NOMO-1 treated with dmso at 0.1 percent for 144 hours (cell line): ENCODE measurements around the gene LIMCH1.
"Not testable (repeated sequence)": the region's sequence is repeated elsewhere in the genome, so short reads cannot be mapped to it uniquely, and the experiment has no call there.

Experiments used
- DNase-seq: peaks from one replicate; lab custom pipeline; 2025; ENCODE audit not compliant: unreplicated experiment; lab: John Stamatoyannopoulos, UW

The LIMCH1 gene

DNA sequence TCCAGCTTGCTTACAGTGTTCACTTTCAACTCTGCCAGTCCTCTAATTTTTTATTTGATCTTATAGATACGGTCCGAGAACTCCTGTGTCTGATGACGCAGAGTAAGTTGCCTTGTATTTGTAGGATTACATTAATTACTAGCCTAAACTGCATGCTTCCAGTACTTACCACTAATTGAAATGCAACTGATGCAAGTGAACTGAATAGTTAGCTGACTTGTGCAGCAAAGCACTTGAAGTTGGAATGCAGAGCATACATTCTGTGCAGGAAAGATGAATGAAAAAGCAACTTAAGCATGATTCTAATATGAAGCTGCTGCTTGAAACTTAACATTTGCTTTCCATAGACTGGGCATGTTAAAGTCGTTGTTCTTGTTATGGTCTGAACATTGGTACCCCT is 100.9 kb downstream of the LIMCH1 start:
- no peak for DNase-seq

DNA sequence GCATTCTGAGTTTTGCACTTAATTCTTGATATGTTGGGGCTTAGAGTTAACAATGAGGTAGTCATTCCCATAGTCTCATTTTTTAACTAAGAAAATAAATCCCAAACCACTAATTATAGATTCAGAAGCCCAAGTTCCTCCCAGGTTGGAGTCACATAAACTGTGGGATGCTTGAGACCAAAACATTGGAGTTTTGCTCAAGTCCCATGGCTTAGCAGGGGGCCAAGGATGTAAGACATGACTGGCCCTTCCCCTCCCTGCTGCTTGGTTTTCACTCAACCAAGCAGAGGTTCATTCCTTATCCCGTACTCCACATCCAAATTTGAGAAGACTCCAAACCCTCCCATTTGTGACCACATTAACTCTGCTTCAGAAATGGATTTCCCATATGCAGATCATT is 101.3 kb downstream of the LIMCH1 start:
- no peak for DNase-seq

DNA sequence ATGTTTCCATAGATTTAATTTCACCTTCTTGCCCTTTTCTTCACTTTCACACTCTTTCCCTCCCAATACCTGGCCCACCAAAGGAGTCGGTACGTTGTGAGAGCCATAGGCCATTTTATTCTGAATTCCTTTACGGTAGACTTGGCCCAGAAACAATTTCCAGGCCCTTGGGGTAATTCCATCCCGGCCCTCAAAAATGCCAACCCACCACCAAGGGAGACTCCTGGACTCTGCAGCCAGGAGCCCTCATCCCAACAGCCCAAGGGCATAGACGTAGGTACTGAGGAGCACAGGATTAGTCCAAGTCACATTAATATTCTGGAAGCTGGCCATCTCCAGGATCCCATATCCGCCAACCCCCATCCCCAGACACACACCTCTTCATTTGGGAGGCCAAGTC is 102.9 kb downstream of the LIMCH1 start:
- no peak for DNase-seq

- DNase-seq = not testable (repeated sequence)
These were observed 104.8 kb downstream of the LIMCH1 start for GRCh38 chr4:41642746-41643145.

DNA sequence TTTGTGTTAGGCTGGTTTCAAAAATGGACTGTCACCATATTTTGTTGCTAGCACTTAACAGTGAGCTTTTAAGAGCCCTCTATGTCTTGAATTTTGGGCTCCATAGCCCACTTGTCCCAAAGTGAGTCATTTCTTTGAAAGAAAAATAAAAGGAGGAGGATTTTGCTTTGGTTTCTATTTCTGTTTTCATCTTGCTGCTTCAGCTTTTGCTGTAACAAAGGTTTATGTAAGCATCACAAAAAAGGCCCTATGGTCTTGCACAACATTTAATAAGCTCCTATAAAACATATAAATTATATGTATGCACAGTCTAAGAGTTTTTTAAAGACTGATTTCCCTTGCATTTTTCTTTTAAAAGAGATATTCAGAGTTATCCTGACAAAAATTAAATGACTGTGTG is 105.4 kb downstream of the LIMCH1 start:
- DNase-seq = no peak

DNA sequence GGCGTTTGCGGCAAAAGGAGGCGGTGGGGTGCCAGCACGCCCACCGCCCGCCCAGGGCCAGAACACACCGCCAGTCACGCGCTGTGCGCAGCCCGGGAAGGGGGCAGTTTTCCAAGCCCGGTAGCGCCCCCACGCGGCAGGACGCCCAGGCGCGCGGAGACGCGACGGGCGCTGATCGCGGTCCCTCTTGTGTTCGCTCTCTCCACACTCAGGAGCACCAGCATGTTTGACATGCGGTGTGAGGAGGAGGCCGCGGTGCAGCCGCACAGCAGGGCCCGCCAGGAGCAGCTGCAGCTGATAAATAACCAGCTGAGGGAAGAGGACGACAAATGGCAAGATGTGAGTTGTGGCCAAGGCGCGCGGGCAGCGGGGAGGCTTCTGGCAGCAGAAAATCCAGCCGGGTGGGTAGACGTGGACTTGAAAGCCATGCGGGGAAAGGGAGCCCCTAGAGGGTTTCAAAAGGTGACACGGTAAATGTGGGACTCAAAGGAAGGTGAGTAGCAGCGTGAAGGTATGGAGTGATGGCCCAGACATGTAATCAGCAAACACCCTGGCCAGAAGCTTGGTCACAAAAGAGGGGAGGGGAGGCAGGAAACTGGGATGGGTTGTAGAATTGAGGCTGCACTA is 106.4 kb downstream of the LIMCH1 start:
- no peak for DNase-seq

- DNase-seq = no peak
These were observed 106.9 kb downstream of the LIMCH1 start for GRCh38 chr4:41644915-41645295.

- DNase-seq = no peak
These were observed 107.9 kb downstream of the LIMCH1 start for GRCh38 chr4:41645728-41646390.

DNA sequence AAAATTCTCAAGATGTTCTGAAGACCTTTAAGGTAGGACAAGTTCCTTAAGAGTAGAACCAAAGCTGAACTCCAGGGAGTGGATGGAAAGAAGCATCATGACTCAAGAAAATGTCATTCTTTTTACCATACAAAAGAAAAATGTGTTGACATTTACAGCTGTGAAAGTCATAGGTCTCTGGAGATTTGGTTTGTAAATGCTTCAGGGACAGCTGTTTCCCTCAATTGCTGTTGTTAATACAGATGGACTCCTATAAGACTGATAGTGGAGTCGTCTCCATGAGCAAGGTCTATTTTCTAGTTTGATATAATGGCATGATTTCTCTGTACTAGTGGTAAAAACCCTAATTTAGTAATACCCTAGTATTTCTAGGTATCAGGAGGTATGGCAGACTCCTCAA is 108.9 kb downstream of the LIMCH1 start:
- DNase-seq = no peak

DNA sequence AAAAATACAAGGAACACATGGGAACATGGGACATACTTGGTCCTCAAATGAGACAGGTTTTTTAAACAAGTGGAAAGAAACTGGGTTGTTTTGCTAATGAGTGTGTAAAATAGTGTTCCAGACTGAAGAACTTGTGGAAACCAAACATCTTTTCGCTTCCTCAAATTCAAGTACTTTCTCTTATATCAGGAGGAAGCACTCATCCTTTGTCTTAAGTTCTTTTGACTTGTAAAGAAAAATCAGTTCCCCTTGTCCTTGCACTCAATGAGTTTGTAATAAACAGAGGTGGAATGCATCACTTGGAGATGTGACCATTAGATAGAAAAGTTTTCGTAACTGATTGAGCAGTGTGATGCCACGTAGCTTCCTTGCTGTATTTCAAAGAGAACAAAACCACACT is 109.4 kb downstream of the LIMCH1 start:
- DNase-seq = no peak

- DNase-seq = not testable (repeated sequence)
These were observed 113.2 kb downstream of the LIMCH1 start for GRCh38 chr4:41651150-41651549.

DNA sequence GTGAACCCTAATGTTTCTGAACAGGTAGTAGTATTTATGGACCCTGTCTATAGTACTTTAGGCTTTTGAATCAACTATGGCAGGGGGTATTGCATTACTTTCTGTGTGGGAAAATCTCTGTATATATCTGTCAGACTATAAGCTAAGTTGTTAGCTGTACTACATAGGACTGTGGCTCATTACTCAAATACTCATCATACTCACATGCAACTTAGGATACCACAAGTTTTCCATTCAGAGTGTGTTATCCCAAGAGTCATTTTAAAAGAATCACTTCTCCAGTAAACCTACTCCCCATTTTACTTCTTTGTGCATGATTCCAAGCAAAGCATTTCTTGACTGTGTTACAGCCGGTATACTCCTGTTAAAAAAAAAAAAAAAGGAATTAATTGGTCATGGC is 115.0 kb downstream of the LIMCH1 start:
- DNase-seq = no peak

DNA sequence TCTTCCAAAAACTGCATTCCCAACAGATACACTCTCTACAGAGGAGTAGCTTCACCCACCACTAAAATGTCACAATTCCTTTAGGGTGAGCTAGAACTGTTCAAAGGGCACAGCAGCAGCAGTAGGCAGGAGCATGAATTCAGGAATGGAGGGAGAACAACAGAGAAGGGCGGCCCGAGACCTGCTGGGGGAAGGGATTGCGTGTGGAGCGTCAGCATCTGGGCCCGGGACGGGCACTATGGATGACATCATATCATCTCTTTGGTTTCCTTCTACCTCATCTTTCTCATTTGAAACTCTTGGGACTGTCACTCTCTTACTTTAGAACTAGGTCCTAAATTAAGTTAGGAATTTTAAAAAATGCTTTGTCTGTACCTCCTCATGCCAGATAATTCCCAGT is 115.6 kb downstream of the LIMCH1 start:
- no peak for DNase-seq

DNA sequence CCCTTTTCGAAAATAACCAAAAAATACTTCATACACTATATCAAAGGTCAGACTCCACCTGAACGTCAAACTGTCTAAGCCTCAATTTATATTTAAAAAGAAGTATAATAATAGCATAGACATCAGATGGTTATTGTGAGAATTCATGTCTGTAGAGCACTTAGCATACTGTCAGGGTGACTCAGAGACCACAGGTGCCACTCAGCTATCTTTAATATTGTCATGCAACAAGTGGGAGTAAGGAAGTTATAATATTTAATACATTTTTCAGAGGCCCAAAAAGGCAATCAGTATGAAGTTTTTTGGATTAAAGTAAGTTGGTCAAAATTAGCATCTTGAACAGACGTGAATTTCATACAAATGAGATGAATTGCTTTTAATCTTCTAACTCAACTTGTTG is 117.2 kb downstream of the LIMCH1 start:
- DNase-seq = no peak

- no peak for DNase-seq
These were observed 118.1 kb downstream of the LIMCH1 start for GRCh38 chr4:41656106-41656505.

DNA sequence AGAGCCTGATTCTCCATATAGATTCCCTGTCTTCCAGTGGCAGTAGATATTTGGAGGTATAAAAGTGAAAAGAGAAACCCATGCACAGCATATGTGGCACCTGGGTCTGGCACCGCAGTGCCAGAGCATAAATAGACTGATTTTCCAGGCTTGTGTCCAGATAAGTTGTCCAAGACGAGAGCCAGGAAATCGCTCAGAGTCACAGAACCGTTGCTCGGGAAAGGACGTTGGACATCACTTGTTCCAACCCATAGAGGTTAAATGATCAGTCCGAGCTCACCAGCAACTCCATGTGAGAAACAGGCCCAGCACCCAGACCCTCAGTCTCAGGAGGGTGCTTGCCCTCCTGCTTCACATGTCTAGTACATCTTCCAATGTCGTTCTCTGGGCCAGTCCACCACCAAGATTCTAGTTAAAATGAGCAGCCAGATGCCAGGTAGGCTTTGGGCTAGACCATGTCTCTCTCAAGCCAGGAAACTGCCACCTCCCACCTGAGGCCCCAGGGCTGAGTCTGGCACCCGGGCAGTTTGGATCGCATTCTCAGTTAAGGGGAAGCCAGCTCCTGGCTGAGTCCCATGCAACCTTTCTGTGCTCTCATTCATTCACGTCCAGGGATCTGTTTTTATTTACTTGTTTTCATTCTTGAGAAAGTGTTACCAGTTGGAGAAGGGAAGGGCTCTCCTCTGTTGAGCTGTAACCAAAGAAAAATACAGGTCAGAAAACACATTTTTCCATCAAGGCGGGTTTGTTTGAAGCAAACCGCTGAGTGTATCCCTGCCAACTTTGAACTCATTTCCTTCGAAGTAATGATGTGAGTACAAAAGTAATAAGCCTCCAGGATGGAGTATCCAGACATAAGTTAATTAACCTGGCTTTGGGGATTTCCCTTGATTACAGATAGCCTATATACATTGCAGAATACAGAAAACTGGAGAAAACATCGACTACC is 118.9 kb downstream of the LIMCH1 start:
- DNase-seq = no peak

DNA sequence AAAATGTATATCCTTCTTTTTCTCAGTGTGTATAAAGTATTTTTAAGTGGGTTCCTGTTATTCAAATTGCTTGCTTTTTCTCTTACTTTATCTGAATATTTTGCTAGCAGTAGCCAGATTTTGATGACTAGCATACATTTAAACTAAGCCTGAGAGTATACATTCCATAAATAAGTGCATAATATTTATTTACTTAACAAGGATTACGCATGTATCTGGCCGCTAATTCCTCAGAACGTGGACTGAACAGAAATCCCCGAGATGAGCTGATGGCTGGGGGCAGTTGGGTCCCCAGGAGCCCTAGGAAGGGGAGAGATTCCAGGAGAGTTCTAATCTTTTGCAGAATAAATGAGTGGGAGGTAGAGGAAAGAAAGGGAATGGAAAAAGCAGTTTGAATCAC is 119.6 kb downstream of the LIMCH1 start:
- no peak for DNase-seq

DNA sequence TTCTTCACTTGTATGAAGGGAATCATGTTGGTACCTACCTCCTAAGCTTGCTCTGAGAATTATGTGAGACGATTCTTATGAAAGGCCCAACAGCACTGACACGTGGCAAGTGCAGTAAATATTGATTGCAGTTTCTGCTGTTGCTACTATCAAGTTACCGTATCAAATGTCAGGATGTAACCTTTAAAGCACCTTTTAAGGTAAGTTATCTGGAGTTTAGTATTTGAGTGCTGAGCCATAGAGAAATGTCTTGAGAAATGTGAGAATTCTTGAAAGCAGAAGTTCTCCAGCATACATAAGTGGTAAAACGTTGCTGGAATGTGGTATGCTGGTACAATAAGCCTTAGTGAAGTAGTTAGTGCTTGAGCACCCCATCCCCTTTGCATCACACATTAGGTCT is 120.2 kb downstream of the LIMCH1 start:
- DNase-seq = no peak

DNA sequence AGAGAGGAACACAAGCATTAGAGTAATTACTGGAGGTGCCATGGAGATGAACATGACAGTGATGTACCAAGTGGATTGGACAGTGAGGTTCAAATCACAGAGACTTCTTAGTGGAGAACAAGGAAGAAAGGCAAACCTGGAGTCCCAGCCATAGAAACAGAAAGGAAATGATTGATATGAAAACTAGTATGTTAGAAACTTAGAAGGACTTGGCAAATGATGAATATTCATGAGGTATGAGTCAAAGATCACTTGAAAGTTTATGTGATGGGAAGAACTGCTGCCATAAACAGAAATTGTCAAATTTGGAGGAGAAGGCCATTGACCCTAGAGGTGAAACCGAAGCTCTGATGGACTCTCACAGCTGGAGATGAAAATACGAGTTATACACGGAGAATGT is 122.4 kb downstream of the LIMCH1 start:
- no peak for DNase-seq

DNA sequence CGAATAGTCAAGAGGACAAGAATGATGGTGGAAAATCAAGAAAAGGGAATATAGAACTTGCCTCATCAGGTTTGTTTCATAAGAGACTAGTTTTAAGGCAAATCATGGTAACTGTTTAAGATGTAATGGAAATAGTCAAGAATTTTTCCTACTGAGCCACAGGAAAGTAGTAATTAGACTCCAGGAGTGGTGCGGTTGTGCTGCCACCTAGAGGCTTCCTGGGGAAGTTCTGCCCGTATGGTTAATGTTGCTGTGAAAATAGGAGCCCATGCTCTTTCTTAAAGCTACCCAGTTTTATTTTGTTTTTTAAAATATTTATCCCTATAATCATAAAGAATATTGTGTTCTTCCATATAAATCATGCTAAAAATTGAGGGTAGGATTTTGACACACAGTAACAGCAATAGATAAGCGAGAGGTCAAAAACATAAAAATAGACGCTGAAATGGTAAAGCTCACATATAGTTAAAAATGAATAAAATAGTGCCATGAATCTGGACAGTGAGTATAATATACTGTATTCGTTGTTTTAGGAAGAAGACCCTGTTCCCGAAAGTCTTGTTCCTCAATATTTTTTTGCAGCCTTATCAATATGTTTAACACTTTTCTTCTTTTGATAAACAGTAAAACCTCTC is 123.6 kb downstream of the LIMCH1 start:
- DNase-seq = peak; percentile 17

DNA sequence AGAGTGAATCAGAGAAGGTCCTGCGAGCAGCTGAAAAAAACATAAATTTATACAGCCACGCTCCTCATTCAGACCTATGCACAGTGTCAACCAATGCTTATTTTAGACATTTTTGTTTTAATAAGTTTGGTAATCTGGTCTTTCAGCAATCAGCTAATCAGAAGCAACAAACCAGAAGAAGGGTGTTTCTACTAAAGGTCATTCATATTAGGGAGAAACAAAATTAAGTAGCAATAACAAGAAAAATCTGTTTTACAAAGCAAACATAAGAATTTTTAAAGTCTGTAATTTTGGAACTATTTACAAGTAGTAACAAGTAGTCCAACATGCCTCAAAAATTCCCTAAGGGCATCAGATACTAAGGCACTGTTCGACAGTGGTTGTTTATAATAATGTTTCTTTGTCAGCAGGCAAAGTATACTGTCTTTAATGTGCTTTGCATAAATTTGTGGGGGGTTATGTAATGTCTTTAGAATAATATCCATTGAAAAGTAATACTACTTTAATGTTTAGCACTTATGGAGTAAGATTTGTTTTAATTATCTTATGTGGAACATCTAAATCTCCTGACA is 127.8 kb downstream of the LIMCH1 start:
- DNase-seq = no peak
